GM12878 (cell line): ENCODE measurements around the gene RRP15. TPM values are rescaled to one million over a fixed set of nuclear protein-coding genes. Genes with fewer than 3 reads are reported as not detected.

Source experiments
- ATAC-seq: fragments of 200-7000 bp; cut with Tn5 transposase; 3 replicates; pipeline ENCODE4 v1.9.1; 2020; ENCODE audit warnings: mild to moderate bottlenecking, moderate library complexity
- BruUV-seq: library from RNA; stranded (reverse); fragments of 400-500 nt; replicated peaks from 2 replicates; lab custom pipeline; 2021; lab: Mats Ljungman, UMichigan
- CTCF ChIA-PET: fragments of 300-600 bp; sonication (Branson Sonifier 250); formaldehyde crosslinking; extraction: SDS; loops from one replicate; lab custom pipeline; 2021; ENCODE audit warnings: inconsistent platforms; lab: Yijun Ruan, JAX
- POLR2A ChIA-PET: fragments of 350-600 bp; formaldehyde crosslinking; extraction: SDS; loops from one replicate; lab custom pipeline; 2021; ENCODE audit warnings: inconsistent platforms; lab: Charles Lee
- RAD21 ChIA-PET: fragments of 300-600 bp; sonication (Branson Sonifier 250); formaldehyde crosslinking; loops from one replicate; lab custom pipeline; 2023; ENCODE audit warnings: antibody characterized with exemption; ENCODE audit not compliant: unreplicated experiment; lab: Charles Lee
- SMC1A ChIA-PET: fragments of 300-600 bp; sonication (Branson Sonifier 250); formaldehyde crosslinking; loops from one replicate; lab custom pipeline; 2023; ENCODE audit not compliant: unreplicated experiment, uncharacterized antibody; lab: Charles Lee
- DNase-seq: peaks from one replicate; pipeline ENCODE4 v3.0.0-alpha.2; 2011; ENCODE audit warnings: low read depth, low spot score
- FAIRE-seq: peaks from 3 replicates; lab custom pipeline; 2011; peaks lifted over from hg19 to GRCh38; lab: Jason Lieb, UNC
- H2AFZ ChIP-seq: 2 replicates; pipeline ENCODE4 v1.6.0; 2011; ENCODE audit warnings: low read depth, low read length, control low read depth; ENCODE audit not compliant: control insufficient read depth
- H3K27ac ChIP-seq: 2 replicates; pipeline ENCODE4 v1.5.1; 2011; ENCODE audit warnings: control low read depth; ENCODE audit not compliant: control insufficient read depth, insufficient read depth
- H3K27me3 ChIP-seq, 2 experiments: replicated peaks in 1 of 2; 2 replicates each; pipeline versions ENCODE4 v1.6.0 to v1.6.1; 2011; ENCODE audit warnings: low read length in 1 of 2; ENCODE audit not compliant: control insufficient read depth in 2 of 2, insufficient read depth in 2 of 2
- H3K36me3 ChIP-seq, 2 experiments: 2 replicates each; pipeline ENCODE4 v1.5.1; 2011; ENCODE audit warnings: low read length in 1 of 2; ENCODE audit not compliant: control insufficient read depth in 2 of 2, insufficient read depth in 2 of 2
- H3K4me1 ChIP-seq: 2 replicates; pipeline ENCODE4 v1.6.1; 2011; ENCODE audit warnings: mild to moderate bottlenecking, low read length, moderate library complexity, mixed read lengths; ENCODE audit not compliant: control insufficient read depth, insufficient read depth
- H3K4me2 ChIP-seq: 2 replicates; pipeline ENCODE4 v1.6.0; 2011; ENCODE audit warnings: control low read depth; ENCODE audit not compliant: control insufficient read depth, insufficient read depth
- H3K4me3 ChIP-seq: fragments of 200-600 bp; sonication (generic); 2 replicates; pipeline ENCODE4 v1.5.1; 2016
- H3K79me2 ChIP-seq: 2 replicates; pipeline ENCODE4 v1.6.0; 2011; ENCODE audit warnings: low read length; ENCODE audit not compliant: control insufficient read depth, insufficient read depth
- H3K9ac ChIP-seq: 2 replicates; pipeline ENCODE4 v1.8.0; 2011; ENCODE audit warnings: low read length, control low read depth, mixed read lengths; ENCODE audit not compliant: control insufficient read depth, insufficient read depth
- H3K9me3 ChIP-seq: replicated peaks from 3 replicates; pipeline ENCODE4 v1.5.1; 2011; ENCODE audit warnings: mild to moderate bottlenecking, low read length; ENCODE audit not compliant: control insufficient read depth, insufficient read depth
- H4K20me1 ChIP-seq: 2 replicates; pipeline ENCODE4 v1.6.0; 2011; ENCODE audit not compliant: control insufficient read depth, insufficient read depth
- ASH2L ChIP-seq: fragments of 300-600, 200-600 bp; sonication (generic); IDR thresholded peaks from 2 replicates; pipeline ENCODE4 v1.6.1; 2017; ENCODE audit warnings: low read depth, mild to moderate bottlenecking, borderline replicate concordance
- BCLAF1 ChIP-seq: fragments of 450-650 bp; IDR thresholded peaks from 2 replicates; pipeline ENCODE4 v1.6.1; 2017; ENCODE audit warnings: antibody characterized with exemption, mild to moderate bottlenecking, moderate library complexity
- BRCA1 ChIP-seq: IDR thresholded peaks from 2 replicates; pipeline ENCODE4 v1.6.1; 2011; ENCODE audit warnings: low read depth, low read length, improper control_type of control experiment
- HDGF ChIP-seq: fragments of 450-650 bp; IDR thresholded peaks from 2 replicates; pipeline ENCODE4 v1.6.1; 2016; ENCODE audit warnings: antibody characterized with exemption
- KLF5 ChIP-seq: fragments of 450-650 bp; IDR thresholded peaks from 2 replicates; pipeline ENCODE4 v1.6.1; 2014; ENCODE audit warnings: mild to moderate bottlenecking; ENCODE audit not compliant: partially characterized antibody
- MEF2A ChIP-seq: IDR thresholded peaks from 2 replicates; pipeline ENCODE4 v1.6.1; 2011; ENCODE audit warnings: low read depth, mild to moderate bottlenecking, low read length, moderate library complexity; ENCODE audit not compliant: insufficient read depth
- NBN ChIP-seq: fragments of 450-650 bp; IDR thresholded peaks from 2 replicates; pipeline ENCODE4 v1.6.1; 2016
- NFIC ChIP-seq: IDR thresholded peaks from 2 replicates; pipeline ENCODE4 v1.6.1; 2012; ENCODE audit warnings: low read depth, mild to moderate bottlenecking, inconsistent platforms, low read length, moderate library complexity
- NFYA ChIP-seq: IDR thresholded peaks from 2 replicates; pipeline ENCODE4 v1.6.1; 2011; ENCODE audit warnings: low read depth, mild to moderate bottlenecking, low read length, improper control_type of control experiment, borderline replicate concordance
- STAT3 ChIP-seq: IDR thresholded peaks from 2 replicates; pipeline ENCODE4 v1.6.1; 2011; ENCODE audit warnings: low read depth, low read length, improper control_type of control experiment
- WGBS: methylation state at CpG from one replicate; pipeline ENCODE4 v1.1.6; 2016; ENCODE audit warnings: low lambda C conversion rate; ENCODE audit not compliant: insufficient replicate concordance, insufficient coverage; ENCODE audit errors: missing lambda C conversion rate; 5-methylcytosine and 5-hydroxymethylcytosine counted together
- in situ Hi-C: fragments of 300-500 bp; cut with MboI; formaldehyde crosslinking; loops from 9 replicates; pipeline ENCODE4 v1.14.3; 2018; ENCODE audit warnings: mixed read lengths
- intact Hi-C: fragments of 100-400 bp; cut with micrococcal nuclease; formaldehyde crosslinking; loops from one replicate; pipeline ENCODE4 v1.14.2; 2022; ENCODE audit not compliant: unreplicated experiment
- polyA plus RNA-seq, 11 experiments: library from polyadenylated mRNA; depleted of rRNA in 4 of 11; unstranded in 6 of 11; stranded (reverse) in 5 of 11; fragments of >200 nt; fragmentation: Nextera tagmentation in 4 of 11; fragmentation: Illumina TruSeq in 1 of 11; extraction: Ambion mirVana in 4 of 11; extraction: Trizol in 1 of 11; gene quantifications; 1 replicate in 1 of 11; 2 replicates in 10 of 11; pipeline versions ENCODE4 v1.2.1 to v1.2.3, GENCODE V29; 2011 to 2016; ENCODE audit warnings: inconsistent platforms in 2 of 11, missing spikeins in 2 of 11, low read depth in 1 of 11
- total RNA-seq, 4 experiments: library from RNA; depleted of rRNA in 3 of 4; stranded (reverse); fragments of >200 nt in 3 of 4; fragmentation: Illumina TruSeq in 1 of 4; extraction: Trizol in 1 of 4; gene quantifications; 2 replicates each; pipeline versions ENCODE4 v1.2.1 to v1.2.3, GENCODE V29; 2013 to 2021

Gene RRP15
- total and polyA plus RNA-seq, 10 of the 15 experiments (the other 5 are each of a cell fraction or from before 2014, with no cell fraction given), result 5.6 to 37.8 (median 19.1) TPM

- DNase-seq (no peak), ATAC-seq (no peak), FAIRE-seq (no peak)
- H3K4me3 ChIP-seq, result no peak overlapping the region
- no peaks in the 10 kb centered on the region for H4K20me1 ChIP-seq
- no peaks in the 10 kb centered on the region for H3K4me1 ChIP-seq
- 14% methylated on average over 2 of the region's 2 CpGs for WGBS
- no peak overlapping the region for H3K4me2 ChIP-seq
- no peak overlapping the region for H2AFZ ChIP-seq
- H3K9ac ChIP-seq, result no peak overlapping the region
- TF ChIP-seq BRCA1 (no peak), NBN (no peak), NFIC (no peak), KLF5 (no peak), STAT3 (no peak), MEF2A (no peak), HDGF (no peak), BCLAF1 (no peak), NFYA (no peak), ASH2L (no peak)
- SMC1A ChIA-PET, result interaction anchor here (0.6 kb wide), 1 partner anchor 514 kb away, joined by 3 read pairs; no protein-coding TSS in a partner anchor
- BruUV-seq, result no TSS peak
- H3K36me3 ChIP-seq, result no peaks in the 10 kb centered on the region
- intact Hi-C loops, result no loop called here
- POLR2A ChIA-PET, result no interaction called here
- no peaks in the 10 kb centered on the region for H3K9me3 ChIP-seq
- H3K27ac ChIP-seq, result no peak overlapping the region
- CTCF ChIA-PET, result interaction anchor here (0.8 kb wide), 1 partner anchor 27 kb away, joined by 3 read pairs; no protein-coding TSS in a partner anchor
- RAD21 ChIA-PET, result no interaction called here
- in situ Hi-C loops, result no loop called here
- no peaks in the 10 kb centered on the region for H3K79me2 ChIP-seq
- H3K27me3 ChIP-seq, result no peaks in the 10 kb centered on the region
Measured at GRCh38 chr1:218275823-218276222, 9.3 kb upstream of the RRP15 start.
